HG03342 (cell line): Measurements from ENCODE around the gene MRPL24.

Experiments used
- ATAC-seq: cut with Tn5 transposase; IDR thresholded peaks from one replicate; pipeline ENCODE4 v1.9.1; 2021; ENCODE audit warnings: mild to moderate bottlenecking, moderate library complexity; ENCODE audit not compliant: unreplicated experiment

Gene MRPL24

GRCh38 chr1:156711011-156711817 lies 29.7 kb downstream of the MRPL24 start:
- no peak for ATAC-seq

DNA sequence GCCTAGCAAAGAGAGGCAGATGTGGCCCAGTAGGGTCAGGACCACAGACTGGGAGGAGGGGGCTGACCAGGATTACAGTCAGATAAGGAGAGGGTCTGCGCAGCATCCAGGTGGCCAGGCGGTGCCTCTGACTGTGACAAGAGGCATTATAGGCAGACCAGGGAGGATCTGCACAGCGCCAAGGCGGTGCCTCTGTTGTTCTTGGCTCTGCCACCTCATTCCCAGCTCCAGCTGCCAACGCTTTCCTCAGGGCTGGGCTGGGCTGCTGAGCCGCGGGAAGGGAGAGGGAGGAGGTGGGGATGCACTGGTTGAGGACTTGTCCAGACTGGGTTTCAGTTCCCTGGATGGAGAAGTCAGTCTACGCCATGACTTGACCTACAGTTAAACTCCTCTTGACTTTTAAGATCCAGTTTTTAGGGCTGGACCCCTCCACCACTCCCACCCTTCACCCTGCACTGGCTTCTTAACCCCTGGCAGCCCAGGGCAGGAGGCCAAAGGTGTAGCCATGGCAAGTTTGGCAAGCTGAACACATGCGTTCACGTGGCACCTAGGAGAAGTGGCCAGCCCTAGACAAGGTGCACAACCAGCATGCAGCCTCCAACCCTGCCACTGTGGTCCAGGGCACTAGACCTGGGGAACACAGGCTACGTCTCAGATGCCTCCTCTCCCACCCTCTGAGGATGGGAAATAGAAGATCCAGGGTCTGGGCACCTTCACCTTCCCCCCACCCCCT lies 31.0 kb downstream of the MRPL24 start:
- ATAC-seq: no peak

DNA sequence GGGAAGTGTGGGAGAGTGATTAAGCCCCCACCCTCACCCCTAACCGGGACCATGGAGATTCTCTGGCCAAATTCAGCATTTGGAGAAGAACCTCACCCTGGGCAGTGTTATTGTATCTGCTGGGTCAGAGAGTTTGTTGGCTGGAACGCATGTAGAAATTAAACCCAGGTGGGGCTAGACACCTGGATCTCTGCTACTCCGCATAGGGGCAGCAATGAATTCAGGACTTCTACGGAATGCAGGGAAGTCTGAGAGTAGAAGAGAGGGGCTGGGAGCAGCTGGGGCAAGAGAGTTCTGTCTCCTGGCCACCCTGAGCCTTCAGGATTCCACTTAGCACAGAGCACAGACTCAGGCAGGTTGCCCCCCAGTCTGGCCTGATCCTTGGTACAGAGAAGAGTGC lies 31.9 kb downstream of the MRPL24 start:
- ATAC-seq: no peak

- ATAC-seq: no peak
Observed at GRCh38 chr1:156708218-156708661, 32.6 kb downstream of the MRPL24 start.

DNA sequence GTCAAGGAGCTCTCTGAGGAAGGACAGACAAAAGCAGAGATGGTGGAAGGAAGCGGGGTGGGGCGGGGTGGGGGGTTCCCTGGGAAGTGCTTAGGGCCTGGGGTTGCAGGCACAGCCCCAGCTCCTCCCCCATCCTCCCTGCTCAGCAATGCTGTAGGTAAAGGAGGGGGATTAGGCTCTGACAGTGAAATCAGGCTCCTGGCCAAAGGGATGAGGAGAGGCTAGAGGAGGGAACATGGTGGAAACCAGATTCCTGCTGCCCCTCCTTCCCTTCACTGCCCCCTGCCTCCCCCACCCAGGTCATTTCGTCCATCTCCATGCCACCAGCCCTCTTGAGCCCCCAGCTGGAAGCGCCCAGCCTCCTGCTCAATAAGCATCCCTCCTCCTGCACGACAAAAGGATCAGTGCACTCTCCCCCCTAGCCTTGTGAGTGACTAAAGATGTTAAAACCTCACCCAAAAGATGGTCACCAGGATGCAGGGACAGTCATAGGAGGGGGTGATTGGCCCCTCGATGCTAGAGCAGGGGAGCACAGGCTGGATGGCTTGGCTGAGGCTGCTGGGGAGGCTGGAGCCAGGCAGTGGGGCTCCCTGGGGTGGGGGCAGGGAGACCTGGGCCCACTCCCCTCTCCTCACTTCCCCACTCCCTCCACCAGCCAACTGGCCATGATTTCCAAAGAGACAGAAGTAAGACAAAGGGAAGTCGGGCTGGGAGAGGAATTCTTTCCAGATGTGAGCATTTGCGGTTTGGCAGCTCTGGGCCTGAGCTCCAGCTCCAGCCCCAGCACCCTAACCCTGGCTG lies 33.3 kb downstream of the MRPL24 start:
- ATAC-seq: no peak

GRCh38 chr1:156706657-156707416 lies 34.1 kb downstream of the MRPL24 start:
- no peak for ATAC-seq

- no peak for ATAC-seq
Observed at GRCh38 chr1:156705918-156706656, 34.8 kb downstream of the MRPL24 start.

- no peak for ATAC-seq
Observed at GRCh38 chr1:156705321-156705917, 35.5 kb downstream of the MRPL24 start, which contains the start of gene CRABP2. Gene CRABP2, minus strand, starts transcription at chr1:156705583. Its CDS starts 137 bp downstream, at chr1:156705446.

DNA sequence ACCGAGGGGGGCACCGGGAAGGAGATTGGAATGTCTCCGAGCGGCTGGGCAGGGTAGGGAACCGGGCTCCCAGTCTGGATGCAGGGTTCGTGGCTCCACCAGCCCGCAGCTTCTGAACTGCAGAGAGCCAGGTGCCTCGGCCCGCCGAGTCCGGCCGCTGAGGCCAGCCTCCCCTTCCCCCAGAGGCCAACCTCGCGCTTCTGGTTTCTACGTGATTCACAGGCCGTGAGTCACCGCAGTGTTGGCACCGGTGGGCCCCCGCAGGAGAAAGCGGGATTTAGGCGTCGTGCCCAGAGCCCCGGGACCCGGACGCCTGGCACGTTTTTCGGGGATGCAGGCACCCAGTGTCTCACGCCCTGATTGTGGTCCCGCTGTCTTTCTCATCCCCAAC lies 36.0 kb downstream of the MRPL24 start:
- no peak for ATAC-seq

DNA sequence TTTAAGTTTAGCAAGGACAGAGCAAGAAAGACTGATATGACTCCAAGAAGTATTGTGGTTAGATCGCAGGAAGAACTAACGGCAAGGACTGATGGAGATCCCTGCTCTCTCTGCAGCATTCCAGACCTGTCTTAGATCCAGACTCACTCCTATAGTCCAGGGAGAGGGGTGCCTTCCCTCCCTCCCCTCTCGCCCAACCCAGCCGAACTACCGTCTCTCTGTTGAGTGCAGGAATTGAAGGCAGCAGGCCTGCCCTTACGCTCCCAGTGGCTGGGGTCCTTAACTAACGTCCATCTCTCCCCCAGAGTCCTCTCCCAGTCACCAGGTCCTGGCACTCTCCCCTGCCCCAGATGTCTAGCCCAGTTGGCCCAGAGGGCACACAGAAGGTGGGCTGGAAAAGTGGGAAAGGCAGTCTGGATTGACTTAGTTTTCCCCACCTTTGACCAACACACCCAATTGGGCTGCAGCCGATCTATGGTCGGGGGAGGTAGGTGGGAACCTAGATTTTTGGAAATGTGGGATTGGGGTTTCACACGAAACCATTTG lies 36.6 kb downstream of the MRPL24 start:
- ATAC-seq: no peak

- ATAC-seq: no peak
Observed at GRCh38 chr1:156703741-156704140, 37.1 kb downstream of the MRPL24 start.

DNA sequence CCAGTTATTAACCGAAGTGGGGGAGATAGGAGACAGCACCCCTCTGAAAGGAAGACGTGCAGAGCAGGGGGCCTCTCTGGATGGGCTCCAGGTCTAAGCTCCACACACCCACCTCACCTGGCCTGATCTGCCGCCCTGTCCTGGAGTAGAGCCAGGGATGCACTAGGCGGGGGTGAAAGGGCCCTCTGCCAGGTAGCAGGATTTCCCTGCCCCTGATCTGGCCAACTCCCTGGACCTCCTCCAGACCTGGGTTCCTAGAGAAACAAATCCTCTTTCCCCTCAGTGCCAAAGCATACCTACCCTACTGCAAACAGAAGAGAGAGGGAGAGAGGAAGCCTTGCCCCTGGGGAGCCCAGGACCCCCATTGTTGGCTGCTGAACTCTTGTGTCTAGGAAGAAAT lies 37.6 kb downstream of the MRPL24 start:
- no peak for ATAC-seq

DNA sequence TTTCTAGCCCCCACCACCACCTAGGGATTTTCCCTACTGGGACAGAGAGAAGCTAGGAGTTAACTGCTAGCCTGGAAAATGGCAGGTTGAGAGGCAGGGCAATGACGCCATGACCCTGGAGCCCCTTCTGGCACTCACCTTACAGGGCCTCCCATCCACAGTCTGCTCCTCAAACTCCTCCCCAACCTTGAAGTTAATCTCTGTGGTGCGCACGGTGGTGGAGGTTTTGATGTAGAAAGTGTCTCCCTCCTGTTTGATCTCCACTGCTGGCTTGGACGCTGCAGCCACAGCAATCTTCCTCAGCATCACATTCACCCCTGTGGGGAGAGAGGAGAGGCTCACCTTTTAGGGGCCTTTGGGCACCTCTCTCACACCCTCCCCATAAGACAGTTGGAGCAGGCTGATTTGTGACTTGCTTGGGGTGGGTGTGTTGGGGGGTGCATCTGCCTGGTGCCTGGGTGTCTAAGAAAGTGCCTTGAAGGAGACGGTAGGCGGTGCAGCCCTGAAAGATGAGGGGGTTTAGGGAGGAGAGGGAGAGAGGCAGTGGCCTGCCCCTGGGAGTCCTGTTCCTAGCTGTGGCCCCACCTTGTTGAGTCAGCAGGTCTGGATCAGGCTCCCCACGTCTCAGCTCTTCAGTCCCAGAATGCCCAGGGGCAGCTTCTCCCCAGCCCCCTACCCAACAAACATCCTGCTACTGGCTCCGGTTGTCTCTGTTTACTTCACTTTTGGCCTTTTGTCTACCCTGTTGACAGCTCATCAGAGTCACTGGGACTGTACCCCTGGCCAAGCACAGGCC lies 40.0 kb downstream of the MRPL24 start:
- no peak for ATAC-seq

- no peak for ATAC-seq
Observed at GRCh38 chr1:156698995-156699394, 41.9 kb downstream of the MRPL24 start.

DNA sequence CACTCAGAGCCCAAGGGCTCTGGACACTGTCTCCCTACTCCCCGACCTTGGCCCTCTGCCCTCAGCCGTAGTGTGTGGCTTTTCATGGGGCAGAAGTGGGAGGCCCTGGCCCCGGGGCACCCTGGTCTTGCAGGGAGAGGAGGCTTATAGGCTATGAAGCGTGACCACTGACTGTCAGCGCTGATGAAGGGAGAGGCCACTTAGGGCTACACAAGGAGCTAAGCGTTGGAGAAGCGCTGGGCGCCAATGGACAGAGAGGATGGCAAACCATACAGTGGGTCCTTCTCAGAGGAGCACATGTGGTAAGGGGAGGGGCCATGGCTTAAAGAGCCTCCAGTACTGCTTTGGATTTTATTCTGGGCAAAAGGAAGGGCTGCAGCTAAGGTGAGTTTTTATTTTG lies 43.4 kb downstream of the MRPL24 start:
- ATAC-seq: no peak

DNA sequence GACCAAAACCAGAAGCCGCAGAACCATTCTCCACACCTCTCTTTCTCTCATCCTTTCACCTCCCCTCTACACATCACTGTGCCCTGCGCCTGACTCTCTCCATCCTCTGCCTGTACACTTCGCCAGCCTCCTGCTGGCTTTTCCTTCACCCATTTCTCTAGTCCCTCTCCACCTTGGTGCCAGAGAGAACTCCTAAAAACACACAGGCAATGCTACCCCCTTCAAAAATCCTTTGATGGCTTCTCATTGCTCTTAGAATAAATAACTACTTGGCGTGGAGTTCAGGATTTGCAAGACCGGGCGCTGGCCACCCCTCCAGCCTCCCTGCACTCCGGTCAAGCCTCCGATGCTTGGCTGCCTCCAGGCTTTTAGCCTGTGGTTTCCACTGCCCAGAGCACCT lies 44.1 kb downstream of the MRPL24 start:
- no peak for ATAC-seq

DNA sequence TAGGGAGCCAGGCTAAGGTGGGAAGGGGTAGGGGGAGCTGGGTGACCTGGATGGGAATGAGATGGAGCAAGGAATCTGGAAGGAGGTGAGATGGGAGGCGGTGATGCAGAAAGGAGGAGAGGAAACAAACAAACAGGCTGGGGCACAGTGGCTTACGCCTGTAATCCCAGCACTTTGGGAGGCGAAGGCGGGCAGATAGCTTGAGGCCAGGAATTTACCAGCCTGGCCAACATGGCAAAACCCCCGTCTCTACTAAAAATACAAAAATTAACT lies 46.3 kb downstream of the MRPL24 start:
- ATAC-seq: no peak

DNA sequence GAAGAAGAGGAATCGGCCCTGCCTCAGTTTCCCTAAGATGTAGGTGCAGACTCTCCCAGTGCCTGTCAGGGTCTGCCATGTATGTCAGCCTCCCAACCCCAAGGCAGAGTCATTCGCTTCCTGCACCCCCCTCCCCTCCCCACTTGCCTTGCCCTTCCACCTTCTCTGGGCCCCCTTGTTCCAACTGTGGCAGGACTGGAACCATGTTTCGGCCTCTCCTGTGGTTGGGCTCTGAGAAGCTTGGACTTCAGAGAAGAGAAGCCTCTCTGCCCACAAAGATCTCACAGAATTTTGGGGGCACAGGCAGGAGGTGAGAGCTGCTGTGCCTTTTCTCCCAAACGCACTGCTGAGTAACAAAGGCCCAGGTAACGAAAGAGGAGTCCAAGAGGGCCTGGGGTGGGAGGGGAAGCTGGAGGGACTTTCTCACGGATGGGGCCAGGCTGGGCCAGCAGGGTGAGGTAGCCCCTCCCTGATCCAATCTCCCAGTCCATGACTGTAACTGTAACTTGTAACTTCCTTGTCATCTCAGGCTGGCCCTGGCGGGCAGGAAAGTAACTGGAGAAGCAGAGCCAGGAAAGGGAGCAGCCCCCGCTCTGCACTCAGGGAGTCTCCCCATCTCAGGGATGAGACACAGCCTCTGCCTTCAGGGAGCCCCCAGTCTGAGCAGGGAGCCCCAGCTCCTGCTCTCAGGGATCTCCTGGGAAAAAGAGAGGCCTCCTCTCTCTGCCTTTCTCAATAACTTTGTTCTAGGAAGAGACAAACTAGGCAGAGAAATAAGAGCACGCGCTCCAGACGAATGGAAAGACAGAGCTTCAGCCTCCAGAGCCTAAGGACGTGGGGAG lies 46.8 kb downstream of the MRPL24 start:
- no peak for ATAC-seq
